ENCODE results near the gene EBF3.

The EBF3 gene

GRCh38 chr10:129785536-129785981 lies 178.5 kb downstream of the EBF3 start:
- DNase-seq (ENCODE audit: low read depth, low spot score): no peak
- POLR2A ChIA-PET: no interaction called here
- CTCF ChIA-PET: no interaction called here
- no peak for TF ChIP-seq CTCF (IDR thresholded peaks at IDR 0.05; ENCODE audit: insufficient read depth, low read length, missing control alignments)
- no peak overlapping the region for H3K4me3 ChIP-seq (ENCODE audit: low read depth, low read length)

Measured in AG04449 (cell line).